Left kidney (tissue), 8 donors: ENCODE measurements around the gene FAM9C. TPM values are rescaled to one million over a fixed set of nuclear protein-coding genes. Genes with fewer than 3 reads are reported as not detected.
"Not testable (repeated sequence)": the region's sequence is repeated elsewhere in the genome, so short reads cannot be mapped to it uniquely, and the experiment has no call there.

Experiments used
- DNase-seq: peaks from one replicate; pipeline ENCODE4 v3.0.0-alpha.2; 2013
- long read RNA-seq, 8 donors: transcript quantifications; one replicate each; lab custom pipeline, GENCODE V29; 2026
- polyA plus RNA-seq: library from polyadenylated mRNA; unstranded; fragments of 120-200 nt; gene quantifications from one replicate; pipeline ENCODE4 v1.2.1, GENCODE V29; 2013; ENCODE audit not compliant: insufficient read length

Gene FAM9C
- polyA plus RNA-seq: 0.25 TPM
- long read RNA-seq, donor 1: 0 reads
- long read RNA-seq, donor 2: 0 reads
- long read RNA-seq, donor 3: 0 reads
- long read RNA-seq, donor 4: 0 reads
- long read RNA-seq, donor 5: 0 reads
- long read RNA-seq, donor 6: 0 reads
- long read RNA-seq, donor 7: 0 reads
- long read RNA-seq, donor 8: 0 reads

- DNase-seq: no peak
These were observed at the start of gene FAM9C for GRCh38 chrX:13044441-13044840. TSS of gene FAM9C (minus strand) at chrX:13044620. CDS start at chrX:13043789, 831 bp downstream.

GRCh38 chrX:13093529-13094140, 49.2 kb upstream of the FAM9C start:
- no peak for DNase-seq

GRCh38 chrX:13092455-13092941, 48.1 kb upstream of the FAM9C start:
- no peak for DNase-seq

GRCh38 chrX:13091111-13091765, 46.8 kb upstream of the FAM9C start:
- no peak for DNase-seq

- no peak for DNase-seq
These were observed 46.1 kb upstream of the FAM9C start for GRCh38 chrX:13090339-13091110.

GRCh38 chrX:13090027-13090338, 45.6 kb upstream of the FAM9C start:
- DNase-seq: no peak

- DNase-seq: no peak
These were observed 43.7 kb upstream of the FAM9C start for GRCh38 chrX:13088156-13088487.

- no peak for DNase-seq
These were observed 43.1 kb upstream of the FAM9C start for GRCh38 chrX:13087322-13088155.

GRCh38 chrX:13086793-13087321, 42.4 kb upstream of the FAM9C start:
- not testable (repeated sequence) for DNase-seq

- DNase-seq: no peak
These were observed 41.7 kb upstream of the FAM9C start for GRCh38 chrX:13086076-13086475.

- DNase-seq: no peak
These were observed 41.1 kb upstream of the FAM9C start for GRCh38 chrX:13085526-13085925.

- DNase-seq: no peak
These were observed 40.2 kb upstream of the FAM9C start for GRCh38 chrX:13084611-13085010.

GRCh38 chrX:13083755-13084326, 39.4 kb upstream of the FAM9C start:
- DNase-seq: not testable (repeated sequence)

GRCh38 chrX:13082206-13083065, 38.0 kb upstream of the FAM9C start:
- no peak for DNase-seq

GRCh38 chrX:13081395-13082205, 37.2 kb upstream of the FAM9C start:
- DNase-seq: no peak

GRCh38 chrX:13080128-13080795, 35.8 kb upstream of the FAM9C start:
- no peak for DNase-seq

- peak; percentile 35 for DNase-seq
These were observed 34.5 kb upstream of the FAM9C start for GRCh38 chrX:13078739-13079444.

- DNase-seq: no peak
These were observed 32.7 kb upstream of the FAM9C start for GRCh38 chrX:13077168-13077567.
